Suprapubic skin (tissue), 4 donors: ENCODE measurements around the gene WDTC1.

Experiments
- EP300 ChIP-seq: sonication (generic); formaldehyde crosslinking; IDR thresholded peaks from one replicate; pipeline ENCODE4 v1.6.1; 2017; ENCODE audit warnings: antibody characterized with exemption
- POLR2A ChIP-seq, 2 donors: fragments of 450-650 bp; IDR thresholded peaks; one replicate each; pipeline ENCODE4 v1.6.1; 2017; ENCODE audit warnings: antibody characterized with exemption in 2 of 2, mild to moderate bottlenecking in 2 of 2, moderate library complexity in 2 of 2
- POLR2AphosphoS5 ChIP-seq, 3 donors: sonication (generic); formaldehyde crosslinking; IDR thresholded peaks; one replicate each; pipeline ENCODE4 v1.6.1; 2017; ENCODE audit warnings: antibody characterized with exemption in 3 of 3
- TF ChIP-seq, protein P1 (sequence below), 2 donors: fragments of 200-600 bp in 1 of 2; fragments of 450-650 bp in 1 of 2; sonication (generic) in 1 of 2; IDR thresholded peaks; one replicate each; pipeline ENCODE4 v1.5.1; 2016 to 2019; ENCODE audit warnings: antibody characterized with exemption in 2 of 2, mild to moderate bottlenecking in 1 of 2, moderate library complexity in 1 of 2

DNA sequence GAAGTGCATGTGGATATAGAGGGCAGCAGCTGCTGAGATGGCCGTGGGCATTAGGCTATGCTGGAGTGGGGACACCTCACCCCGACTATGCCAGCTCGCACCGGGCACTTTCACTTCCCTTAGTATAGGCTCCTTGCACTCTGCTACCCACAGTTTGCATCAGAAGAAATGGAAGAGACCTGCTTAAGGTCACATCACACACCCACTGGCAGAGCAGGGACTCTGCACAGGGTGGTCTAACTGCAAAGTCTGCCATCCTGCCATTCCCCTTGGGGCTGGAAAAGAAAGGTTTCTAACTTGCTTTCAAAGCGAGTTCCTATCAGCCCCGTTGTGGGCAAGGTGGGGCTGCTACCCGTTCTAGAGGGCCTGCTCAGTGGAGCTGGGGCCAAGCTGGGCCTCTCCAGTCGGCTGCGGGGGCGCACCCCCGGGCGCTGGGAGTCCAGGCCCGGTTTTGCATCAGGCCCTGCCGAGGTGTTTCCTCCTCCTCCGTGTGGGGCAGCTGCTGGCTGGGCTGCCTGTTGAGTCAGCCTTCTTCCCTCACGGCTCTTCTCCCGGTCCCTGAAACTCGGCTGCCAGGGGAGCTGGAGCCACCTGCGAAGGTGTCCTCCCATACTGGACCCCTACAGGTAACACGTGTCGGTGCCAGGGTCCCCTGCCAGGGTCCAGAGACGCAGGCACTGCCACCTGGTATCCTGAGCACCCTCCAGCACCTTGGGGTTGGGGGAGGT, 107.3 kb downstream of the WDTC1 start, which contains the start of gene SYTL1:
- TF ChIP-seq, protein P1, sequence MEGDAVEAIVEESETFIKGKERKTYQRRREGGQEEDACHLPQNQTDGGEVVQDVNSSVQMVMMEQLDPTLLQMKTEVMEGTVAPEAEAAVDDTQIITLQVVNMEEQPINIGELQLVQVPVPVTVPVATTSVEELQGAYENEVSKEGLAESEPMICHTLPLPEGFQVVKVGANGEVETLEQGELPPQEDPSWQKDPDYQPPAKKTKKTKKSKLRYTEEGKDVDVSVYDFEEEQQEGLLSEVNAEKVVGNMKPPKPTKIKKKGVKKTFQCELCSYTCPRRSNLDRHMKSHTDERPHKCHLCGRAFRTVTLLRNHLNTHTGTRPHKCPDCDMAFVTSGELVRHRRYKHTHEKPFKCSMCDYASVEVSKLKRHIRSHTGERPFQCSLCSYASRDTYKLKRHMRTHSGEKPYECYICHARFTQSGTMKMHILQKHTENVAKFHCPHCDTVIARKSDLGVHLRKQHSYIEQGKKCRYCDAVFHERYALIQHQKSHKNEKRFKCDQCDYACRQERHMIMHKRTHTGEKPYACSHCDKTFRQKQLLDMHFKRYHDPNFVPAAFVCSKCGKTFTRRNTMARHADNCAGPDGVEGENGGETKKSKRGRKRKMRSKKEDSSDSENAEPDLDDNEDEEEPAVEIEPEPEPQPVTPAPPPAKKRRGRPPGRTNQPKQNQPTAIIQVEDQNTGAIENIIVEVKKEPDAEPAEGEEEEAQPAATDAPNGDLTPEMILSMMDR (IDR thresholded peaks at IDR 0.05), result no peak
- TF ChIP-seq POLR2A (IDR thresholded peaks at IDR 0.05), result no peak
- TF ChIP-seq EP300, result no peak
- TF ChIP-seq POLR2AphosphoS5 (IDR thresholded peaks at IDR 0.05), result no peak
